GM23338 (cell line): Measurements from ENCODE around the gene SPECC1L. TPM values are rescaled to one million over a fixed set of nuclear protein-coding genes. Genes with fewer than 3 reads are reported as not detected.
A peak's percentile ranks its signal among the peaks of the same experiment; 100 is the strongest.

Source experiments
- ATAC-seq: fragments of 200-7000 bp; cut with Tn5 transposase; 3 replicates; pipeline ENCODE4 v1.9.1; 2020
- DNase-seq: peaks from one replicate; pipeline ENCODE4 v3.0.0-alpha.2; 2015; ENCODE audit warnings: low spot score
- H2AFZ ChIP-seq: fragments of 200-600 bp; sonication (generic); 2 replicates; pipeline ENCODE4 v1.8.0; 2016; ENCODE audit warnings: antibody characterized with exemption, mild to moderate bottlenecking, moderate library complexity
- H3F3A ChIP-seq: fragments of 200-600 bp; sonication (generic); replicated peaks from 2 replicates; pipeline ENCODE4 v1.8.0; 2017; ENCODE audit warnings: antibody characterized with exemption, mixed run types, low read depth
- H3K27ac ChIP-seq: fragments of 200-600 bp; sonication (generic); 2 replicates; pipeline ENCODE4 v1.6.1; 2016; ENCODE audit warnings: low read depth
- H3K27me3 ChIP-seq: fragments of 200-600 bp; sonication (generic); 2 replicates; pipeline ENCODE4 v1.8.0; 2016; ENCODE audit warnings: mild to moderate bottlenecking, mixed run types, moderate library complexity; ENCODE audit not compliant: insufficient read depth
- H3K36me3 ChIP-seq: fragments of 200-600 bp; sonication (generic); 2 replicates; pipeline ENCODE4 v1.8.0; 2016; ENCODE audit warnings: mild to moderate bottlenecking; ENCODE audit not compliant: insufficient read depth
- H3K4me1 ChIP-seq: fragments of 200-600 bp; sonication (generic); 2 replicates; pipeline ENCODE4 v1.8.0; 2016; ENCODE audit warnings: mild to moderate bottlenecking, moderate library complexity; ENCODE audit not compliant: insufficient read depth
- H3K4me2 ChIP-seq: fragments of 200-600 bp; sonication (generic); 2 replicates; pipeline ENCODE4 v1.7.1; 2017; ENCODE audit warnings: mixed run types
- H3K4me3 ChIP-seq: fragments of 200-600 bp; sonication (generic); 2 replicates; pipeline ENCODE4 v1.6.1; 2016; ENCODE audit warnings: mixed run types
- H3K79me2 ChIP-seq: fragments of 200-600 bp; sonication (generic); replicated peaks from 2 replicates; pipeline ENCODE4 v1.8.0; 2017; ENCODE audit warnings: mild to moderate bottlenecking; ENCODE audit not compliant: insufficient read depth
- H3K9me2 ChIP-seq: fragments of 200-600 bp; sonication (generic); 2 replicates; pipeline ENCODE4 v1.8.0; 2017; ENCODE audit not compliant: insufficient read depth
- H4K20me1 ChIP-seq: fragments of 200-600 bp; sonication (generic); replicated peaks from 2 replicates; pipeline ENCODE4 v1.8.0; 2017; ENCODE audit warnings: mild to moderate bottlenecking; ENCODE audit not compliant: insufficient read depth
- H3K27ac Mint-ChIP-seq: 2 replicates; pipeline ENCODE4 v1.8.0; 2020; ENCODE audit warnings: inconsistent platforms, mild to moderate bottlenecking, moderate library complexity, mixed read lengths
- H3K27me3 Mint-ChIP-seq: 3 replicates; pipeline ENCODE4 v1.8.0; 2022; ENCODE audit warnings: low read depth, mild to moderate bottlenecking, moderate library complexity, mixed read lengths, inconsistent platforms; ENCODE audit not compliant: insufficient read depth, poor library complexity
- H3K36me3 Mint-ChIP-seq: 3 replicates; pipeline ENCODE4 v1.8.0; 2021; ENCODE audit warnings: low read depth, mild to moderate bottlenecking, inconsistent platforms, moderate library complexity, mixed read lengths
- H3K4me1 Mint-ChIP-seq: 3 replicates; pipeline ENCODE4 v1.8.0; 2020; ENCODE audit warnings: mild to moderate bottlenecking, inconsistent platforms, mixed read lengths
- H3K4me3 Mint-ChIP-seq: 3 replicates; pipeline ENCODE4 v1.8.0; 2021; ENCODE audit warnings: moderate library complexity, mild to moderate bottlenecking, inconsistent platforms, mixed read lengths
- H3K9me3 Mint-ChIP-seq: 3 replicates; pipeline ENCODE4 v1.8.0; 2020; ENCODE audit warnings: moderate library complexity, mild to moderate bottlenecking, inconsistent platforms, mixed read lengths
- CREB1 ChIP-seq: fragments of 250-450 bp; sonication (Bioruptor Pico); IDR thresholded peaks from 2 replicates; pipeline ENCODE4 v1.5.0; 2020; ENCODE audit warnings: low read depth, mild to moderate bottlenecking, moderate library complexity
- CTCF ChIP-seq, 2 experiments: fragments of 200-600 bp in 1 of 2; sonication (generic) in 1 of 2; conservative IDR thresholded peaks; 2 replicates each; pipeline versions ENCODE4 v1.5.1 to v1.6.1; 2016 to 2017; ENCODE audit warnings: antibody characterized with exemption in 2 of 2, low read depth in 2 of 2, mild to moderate bottlenecking in 2 of 2, moderate library complexity in 1 of 2
- EZH2phosphoT487 ChIP-seq: fragments of 200-600 bp; sonication (generic); IDR thresholded peaks from one replicate; pipeline ENCODE4 v1.8.1; 2018; ENCODE audit warnings: antibody characterized with exemption; ENCODE audit not compliant: unreplicated experiment
- POLR2AphosphoS5 ChIP-seq: IDR thresholded peaks from 2 replicates; pipeline ENCODE4 v1.6.1; 2016; ENCODE audit warnings: antibody characterized with exemption, low read depth
- STAT1 ChIP-seq: IDR thresholded peaks from one replicate; pipeline ENCODE4 v1.6.1; 2016; ENCODE audit warnings: antibody characterized with exemption; ENCODE audit not compliant: unreplicated experiment
- ZNF114 ChIP-seq: fragments of 250-450 bp; sonication (Bioruptor Pico); IDR thresholded peaks from 2 replicates; pipeline ENCODE4 v1.5.0; 2020; ENCODE audit warnings: mild to moderate bottlenecking, moderate library complexity
- polyA plus RNA-seq: library from polyadenylated mRNA; unstranded; fragments of >200 nt; fragmentation: Nextera tagmentation; extraction: Ambion mirVana; gene quantifications from 2 replicates; pipeline ENCODE4 v1.2.1, GENCODE V29; 2016
- total RNA-seq: library from RNA; depleted of rRNA; stranded (reverse); fragments of >200 nt; shearing (Covaris generic); gene quantifications from 2 replicates; pipeline ENCODE4 v1.2.3, GENCODE V29; 2014
- TF ChIP-seq, protein P1 (sequence below): IDR thresholded peaks from one replicate; pipeline ENCODE4 v1.6.1; 2018; ENCODE audit warnings: antibody characterized with exemption; ENCODE audit not compliant: unreplicated experiment
- TF ChIP-seq, protein P2 (sequence below): fragments of 250-450 bp; sonication (Bioruptor Pico); IDR thresholded peaks from 2 replicates; pipeline ENCODE4 v1.5.0; 2020; ENCODE audit warnings: mild to moderate bottlenecking, moderate library complexity

Gene SPECC1L
- total and polyA plus RNA-seq, 2 experiments from 2014 or later: 24.3 to 44.7 TPM

DNA sequence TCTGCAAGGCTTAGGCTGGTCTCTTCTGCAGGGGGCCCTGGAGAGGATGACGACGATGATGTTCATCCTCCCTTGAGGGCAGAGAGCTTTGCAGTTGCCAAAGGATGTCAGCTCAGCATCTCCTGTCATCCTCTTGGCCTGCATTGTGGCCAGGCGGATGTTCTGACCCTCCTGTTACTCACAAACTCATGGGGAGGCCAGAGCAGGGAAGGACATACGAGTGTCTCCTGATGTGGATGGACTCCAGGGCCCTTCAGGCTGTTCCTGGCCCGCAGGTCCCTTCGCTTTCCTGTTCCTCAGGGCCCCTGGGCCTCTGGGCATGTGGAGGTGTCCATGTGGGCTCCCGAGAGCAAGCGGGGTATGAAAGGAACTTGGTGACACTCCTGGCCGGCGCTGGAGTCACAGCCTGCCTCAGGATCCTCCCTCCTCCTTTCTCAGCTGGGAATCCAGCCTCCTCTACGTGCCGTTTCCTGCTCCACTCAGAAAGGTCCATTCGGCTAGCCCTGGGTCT is 165.3 kb downstream of the SPECC1L start (continued):
- TF ChIP-seq, protein P1, sequence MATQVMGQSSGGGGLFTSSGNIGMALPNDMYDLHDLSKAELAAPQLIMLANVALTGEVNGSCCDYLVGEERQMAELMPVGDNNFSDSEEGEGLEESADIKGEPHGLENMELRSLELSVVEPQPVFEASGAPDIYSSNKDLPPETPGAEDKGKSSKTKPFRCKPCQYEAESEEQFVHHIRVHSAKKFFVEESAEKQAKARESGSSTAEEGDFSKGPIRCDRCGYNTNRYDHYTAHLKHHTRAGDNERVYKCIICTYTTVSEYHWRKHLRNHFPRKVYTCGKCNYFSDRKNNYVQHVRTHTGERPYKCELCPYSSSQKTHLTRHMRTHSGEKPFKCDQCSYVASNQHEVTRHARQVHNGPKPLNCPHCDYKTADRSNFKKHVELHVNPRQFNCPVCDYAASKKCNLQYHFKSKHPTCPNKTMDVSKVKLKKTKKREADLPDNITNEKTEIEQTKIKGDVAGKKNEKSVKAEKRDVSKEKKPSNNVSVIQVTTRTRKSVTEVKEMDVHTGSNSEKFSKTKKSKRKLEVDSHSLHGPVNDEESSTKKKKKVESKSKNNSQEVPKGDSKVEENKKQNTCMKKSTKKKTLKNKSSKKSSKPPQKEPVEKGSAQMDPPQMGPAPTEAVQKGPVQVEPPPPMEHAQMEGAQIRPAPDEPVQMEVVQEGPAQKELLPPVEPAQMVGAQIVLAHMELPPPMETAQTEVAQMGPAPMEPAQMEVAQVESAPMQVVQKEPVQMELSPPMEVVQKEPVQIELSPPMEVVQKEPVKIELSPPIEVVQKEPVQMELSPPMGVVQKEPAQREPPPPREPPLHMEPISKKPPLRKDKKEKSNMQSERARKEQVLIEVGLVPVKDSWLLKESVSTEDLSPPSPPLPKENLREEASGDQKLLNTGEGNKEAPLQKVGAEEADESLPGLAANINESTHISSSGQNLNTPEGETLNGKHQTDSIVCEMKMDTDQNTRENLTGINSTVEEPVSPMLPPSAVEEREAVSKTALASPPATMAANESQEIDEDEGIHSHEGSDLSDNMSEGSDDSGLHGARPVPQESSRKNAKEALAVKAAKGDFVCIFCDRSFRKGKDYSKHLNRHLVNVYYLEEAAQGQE: no peak
- TF ChIP-seq, protein P2, sequence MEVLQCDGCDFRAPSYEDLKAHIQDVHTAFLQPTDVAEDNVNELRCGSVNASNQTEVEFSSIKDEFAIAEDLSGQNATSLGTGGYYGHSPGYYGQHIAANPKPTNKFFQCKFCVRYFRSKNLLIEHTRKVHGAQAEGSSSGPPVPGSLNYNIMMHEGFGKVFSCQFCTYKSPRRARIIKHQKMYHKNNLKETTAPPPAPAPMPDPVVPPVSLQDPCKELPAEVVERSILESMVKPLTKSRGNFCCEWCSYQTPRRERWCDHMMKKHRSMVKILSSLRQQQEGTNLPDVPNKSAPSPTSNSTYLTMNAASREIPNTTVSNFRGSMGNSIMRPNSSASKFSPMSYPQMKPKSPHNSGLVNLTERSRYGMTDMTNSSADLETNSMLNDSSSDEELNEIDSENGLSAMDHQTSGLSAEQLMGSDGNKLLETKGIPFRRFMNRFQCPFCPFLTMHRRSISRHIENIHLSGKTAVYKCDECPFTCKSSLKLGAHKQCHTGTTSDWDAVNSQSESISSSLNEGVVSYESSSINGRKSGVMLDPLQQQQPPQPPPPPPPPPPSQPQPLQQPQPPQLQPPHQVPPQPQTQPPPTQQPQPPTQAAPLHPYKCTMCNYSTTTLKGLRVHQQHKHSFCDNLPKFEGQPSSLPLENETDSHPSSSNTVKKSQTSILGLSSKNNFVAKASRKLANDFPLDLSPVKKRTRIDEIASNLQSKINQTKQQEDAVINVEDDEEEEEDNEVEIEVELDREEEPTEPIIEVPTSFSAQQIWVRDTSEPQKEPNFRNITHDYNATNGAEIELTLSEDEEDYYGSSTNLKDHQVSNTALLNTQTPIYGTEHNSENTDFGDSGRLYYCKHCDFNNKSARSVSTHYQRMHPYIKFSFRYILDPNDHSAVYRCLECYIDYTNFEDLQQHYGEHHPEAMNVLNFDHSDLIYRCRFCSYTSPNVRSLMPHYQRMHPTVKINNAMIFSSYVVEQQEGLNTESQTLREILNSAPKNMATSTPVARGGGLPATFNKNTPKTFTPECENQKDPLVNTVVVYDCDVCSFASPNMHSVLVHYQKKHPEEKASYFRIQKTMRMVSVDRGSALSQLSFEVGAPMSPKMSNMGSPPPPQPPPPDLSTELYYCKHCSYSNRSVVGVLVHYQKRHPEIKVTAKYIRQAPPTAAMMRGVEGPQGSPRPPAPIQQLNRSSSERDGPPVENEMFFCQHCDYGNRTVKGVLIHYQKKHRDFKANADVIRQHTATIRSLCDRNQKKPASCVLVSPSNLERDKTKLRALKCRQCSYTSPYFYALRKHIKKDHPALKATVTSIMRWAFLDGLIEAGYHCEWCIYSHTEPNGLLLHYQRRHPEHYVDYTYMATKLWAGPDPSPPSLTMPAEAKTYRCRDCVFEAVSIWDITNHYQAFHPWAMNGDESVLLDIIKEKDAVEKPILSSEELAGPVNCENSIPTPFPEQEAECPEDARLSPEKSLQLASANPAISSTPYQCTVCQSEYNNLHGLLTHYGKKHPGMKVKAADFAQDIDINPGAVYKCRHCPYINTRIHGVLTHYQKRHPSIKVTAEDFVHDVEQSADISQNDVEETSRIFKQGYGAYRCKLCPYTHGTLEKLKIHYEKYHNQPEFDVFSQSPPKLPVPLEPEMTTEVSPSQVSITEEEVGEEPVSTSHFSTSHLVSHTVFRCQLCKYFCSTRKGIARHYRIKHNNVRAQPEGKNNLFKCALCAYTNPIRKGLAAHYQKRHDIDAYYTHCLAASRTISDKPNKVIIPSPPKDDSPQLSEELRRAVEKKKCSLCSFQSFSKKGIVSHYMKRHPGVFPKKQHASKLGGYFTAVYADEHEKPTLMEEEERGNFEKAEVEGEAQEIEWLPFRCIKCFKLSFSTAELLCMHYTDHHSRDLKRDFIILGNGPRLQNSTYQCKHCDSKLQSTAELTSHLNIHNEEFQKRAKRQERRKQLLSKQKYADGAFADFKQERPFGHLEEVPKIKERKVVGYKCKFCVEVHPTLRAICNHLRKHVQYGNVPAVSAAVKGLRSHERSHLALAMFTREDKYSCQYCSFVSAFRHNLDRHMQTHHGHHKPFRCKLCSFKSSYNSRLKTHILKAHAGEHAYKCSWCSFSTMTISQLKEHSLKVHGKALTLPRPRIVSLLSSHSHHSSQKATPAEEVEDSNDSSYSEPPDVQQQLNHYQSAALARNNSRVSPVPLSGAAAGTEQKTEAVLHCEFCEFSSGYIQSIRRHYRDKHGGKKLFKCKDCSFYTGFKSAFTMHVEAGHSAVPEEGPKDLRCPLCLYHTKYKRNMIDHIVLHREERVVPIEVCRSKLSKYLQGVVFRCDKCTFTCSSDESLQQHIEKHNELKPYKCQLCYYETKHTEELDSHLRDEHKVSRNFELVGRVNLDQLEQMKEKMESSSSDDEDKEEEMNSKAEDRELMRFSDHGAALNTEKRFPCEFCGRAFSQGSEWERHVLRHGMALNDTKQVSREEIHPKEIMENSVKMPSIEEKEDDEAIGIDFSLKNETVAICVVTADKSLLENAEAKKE (CRISPR knock-in tag): no peak

DNA sequence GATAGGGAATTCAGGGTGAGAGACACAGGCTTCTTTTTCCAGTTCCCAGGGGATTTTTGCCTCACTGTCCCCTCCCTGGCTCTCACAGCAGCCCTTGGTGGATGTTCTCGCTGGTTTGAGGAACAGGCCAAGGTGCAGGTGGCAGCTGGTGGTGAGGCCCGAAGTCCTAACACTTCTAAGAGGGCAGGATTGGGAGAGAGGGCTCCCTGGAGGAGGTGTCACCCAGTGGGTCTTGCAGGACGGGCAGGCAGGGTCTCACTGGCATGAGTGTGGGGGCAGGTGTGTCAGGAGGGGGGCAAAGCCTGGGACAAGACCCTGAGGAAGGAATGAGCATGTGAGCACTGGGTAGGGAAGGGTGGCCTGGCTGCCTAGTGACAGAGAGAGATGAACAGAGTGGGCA is 165.9 kb downstream of the SPECC1L start:
- Histone ChIP-seq H3K27ac (no peak overlapping the region), H3K4me2 (no peak overlapping the region), H3K4me1 (no peaks in the 10 kb centered on the region), H3K79me2 (no peaks in the 10 kb centered on the region), H4K20me1 (no peaks in the 10 kb centered on the region; the same call in 1 of the 2 replicates), H2AFZ (no peak overlapping the region), H3K9me2 (no peaks in the 10 kb centered on the region), H3K4me3 (no peak overlapping the region), H3F3A (no peaks in the 10 kb centered on the region), H3K36me3 (no peaks in the 10 kb centered on the region), H3K27me3 (no peaks in the 10 kb centered on the region)
- 0 out of 2 replicates have a peak overlapping the region, but pooled peaks have one; percentile 36 for H3K27ac Mint-ChIP-seq
- H3K27me3 Mint-ChIP-seq: peaks cover 8% of the 10 kb centered on the region
- no peak for ATAC-seq
- peaks cover 2% of the 10 kb centered on the region; the same call in 1 of the 3 replicates for H3K4me1 Mint-ChIP-seq
- H3K36me3 Mint-ChIP-seq: no peaks in the 10 kb centered on the region; the same call in 2 of the 3 replicates
- H3K4me3 Mint-ChIP-seq: no peak overlapping the region
- H3K9me3 Mint-ChIP-seq: no peaks in the 10 kb centered on the region
- DNase-seq: no peak
- TF ChIP-seq CREB1 (no peak), POLR2AphosphoS5 (no peak), ZNF114 (CRISPR knock-in tag) (no peak), STAT1 (no peak), EZH2phosphoT487 (no peak), CTCF (conservative IDR thresholded peaks at IDR 0.05; ENCODE audit: low read depth in 2 of 2) (no peak)
